T-cell (primary cell): ENCODE data around the gene GFER. TPM values are rescaled to one million over a fixed set of nuclear protein-coding genes. Genes with fewer than 3 reads are reported as not detected.

ENCODE experiments used
- ATAC-seq, 4 experiments: fragments of 200-7000 bp in 3 of 4; fragments of 150-1000 bp in 1 of 4; cut with Tn5 transposase; replicated peaks in 1 of 4; 1 replicate in 3 of 4; 2 replicates in 1 of 4; pipeline ENCODE4 v1.10.0; 2021; ENCODE audit warnings: moderate library complexity in 3 of 4, mild to moderate bottlenecking in 2 of 4, moderate number of reproducible peaks in 1 of 4
- CTCF ChIA-PET, 2 donors: fragments of 300-600 bp; sonication (Branson Sonifier 250); formaldehyde crosslinking; loops; one replicate each; lab custom pipeline; 2022; ENCODE audit warnings: antibody characterized with exemption in 2 of 2; lab: Charles Lee
- POLR2A ChIA-PET, 2 donors: fragments of 300-600 bp; sonication (Branson Sonifier 250); formaldehyde crosslinking; loops; one replicate each; lab custom pipeline; 2022; ENCODE audit warnings: antibody characterized with exemption in 2 of 2; lab: Charles Lee
- DNase-seq, 35 experiments: peaks; one replicate each; pipeline versions ENCODE4 v3.0.0 to v3.0.0-alpha.2; 2013 to 2023
- H3K27ac ChIP-seq: one replicate; pipeline ENCODE4 v1.5.1; 2013; ENCODE audit warnings: low read length
- H3K27me3 ChIP-seq, 2 experiments: replicated peaks in 1 of 2; 1 replicate in 1 of 2; 2 replicates in 1 of 2; pipeline versions ENCODE4 v1.6.1 to v1.7.0; 2013; ENCODE audit warnings: low read length in 1 of 2, mixed read lengths in 1 of 2; ENCODE audit not compliant: control insufficient read depth in 2 of 2, insufficient read depth in 2 of 2; ENCODE audit errors: extremely low read depth in 1 of 2
- H3K36me3 ChIP-seq, 2 donors: 1 replicate in 1 of 2; 2 replicates in 1 of 2; pipeline versions ENCODE4 v1.6.1 to v1.7.0; 2013; ENCODE audit warnings: low read length in 1 of 2; ENCODE audit not compliant: control insufficient read depth in 2 of 2, insufficient read depth in 1 of 2; ENCODE audit errors: extremely low read depth in 1 of 2
- H3K4me1 ChIP-seq, 2 experiments: 1 replicate in 1 of 2; 2 replicates in 1 of 2; pipeline versions ENCODE4 v1.6.1 to v1.7.0; 2013; ENCODE audit warnings: low read length in 2 of 2, mixed read lengths in 1 of 2; ENCODE audit not compliant: insufficient read depth in 2 of 2, control insufficient read depth in 1 of 2; ENCODE audit errors: extremely low read depth in 1 of 2
- H3K4me3 ChIP-seq, 2 donors: 1 replicate in 1 of 2; 2 replicates in 1 of 2; pipeline versions ENCODE4 v1.5.1 to v1.7.0; 2013; ENCODE audit warnings: mild to moderate bottlenecking in 2 of 2, low read length in 1 of 2, moderate library complexity in 1 of 2; ENCODE audit not compliant: control insufficient read depth in 1 of 2; ENCODE audit errors: extremely low read depth in 1 of 2
- H3K9me3 ChIP-seq: 2 replicates; pipeline ENCODE4 v1.7.0; 2013
- H3K27ac Mint-ChIP-seq, 2 donors: one replicate each; pipeline ENCODE4 v1.8.0; 2020 to 2021; ENCODE audit warnings: mild to moderate bottlenecking in 2 of 2, mixed read lengths in 2 of 2
- H3K27me3 Mint-ChIP-seq, 2 donors: one replicate each; pipeline ENCODE4 v1.8.0; 2021 to 2022; ENCODE audit warnings: mixed read lengths in 2 of 2
- H3K36me3 Mint-ChIP-seq: one replicate; pipeline ENCODE4 v1.8.0; 2021; ENCODE audit warnings: mixed read lengths
- H3K4me1 Mint-ChIP-seq, 3 donors: one replicate each; pipeline ENCODE4 v1.8.0; 2020 to 2022; ENCODE audit warnings: mixed read lengths in 3 of 3, mild to moderate bottlenecking in 1 of 3
- H3K4me3 Mint-ChIP-seq, 3 donors: one replicate each; pipeline ENCODE4 v1.8.0; 2020 to 2022; ENCODE audit warnings: mild to moderate bottlenecking in 3 of 3, mixed read lengths in 3 of 3, moderate library complexity in 3 of 3
- H3K9me3 Mint-ChIP-seq, 3 donors: one replicate each; pipeline ENCODE4 v1.8.0; 2020 to 2022; ENCODE audit warnings: mixed read lengths in 3 of 3
- WGBS: methylation state at CpG from one replicate; pipeline ENCODE4 v1.1.5; 2013; ENCODE audit warnings: missing lambda C conversion rate; ENCODE audit not compliant: insufficient coverage; 5-methylcytosine and 5-hydroxymethylcytosine counted together
- total RNA-seq, 35 experiments: library from RNA in 6 of 35; stranded (reverse) in 6 of 35; fragments of 120-200 nt in 1 of 35; gene quantifications; one replicate each; pipeline versions ENCODE4 v1.2.1 to v1.2.4 and lab custom pipeline; 2013 to 2026

The GFER gene
- total RNA-seq, 5 donors from 2014 or later (not counting 1 experiment from before 2014, with no cell fraction given), result 16.1 to 31.9 (median 22.0) TPM

DNA sequence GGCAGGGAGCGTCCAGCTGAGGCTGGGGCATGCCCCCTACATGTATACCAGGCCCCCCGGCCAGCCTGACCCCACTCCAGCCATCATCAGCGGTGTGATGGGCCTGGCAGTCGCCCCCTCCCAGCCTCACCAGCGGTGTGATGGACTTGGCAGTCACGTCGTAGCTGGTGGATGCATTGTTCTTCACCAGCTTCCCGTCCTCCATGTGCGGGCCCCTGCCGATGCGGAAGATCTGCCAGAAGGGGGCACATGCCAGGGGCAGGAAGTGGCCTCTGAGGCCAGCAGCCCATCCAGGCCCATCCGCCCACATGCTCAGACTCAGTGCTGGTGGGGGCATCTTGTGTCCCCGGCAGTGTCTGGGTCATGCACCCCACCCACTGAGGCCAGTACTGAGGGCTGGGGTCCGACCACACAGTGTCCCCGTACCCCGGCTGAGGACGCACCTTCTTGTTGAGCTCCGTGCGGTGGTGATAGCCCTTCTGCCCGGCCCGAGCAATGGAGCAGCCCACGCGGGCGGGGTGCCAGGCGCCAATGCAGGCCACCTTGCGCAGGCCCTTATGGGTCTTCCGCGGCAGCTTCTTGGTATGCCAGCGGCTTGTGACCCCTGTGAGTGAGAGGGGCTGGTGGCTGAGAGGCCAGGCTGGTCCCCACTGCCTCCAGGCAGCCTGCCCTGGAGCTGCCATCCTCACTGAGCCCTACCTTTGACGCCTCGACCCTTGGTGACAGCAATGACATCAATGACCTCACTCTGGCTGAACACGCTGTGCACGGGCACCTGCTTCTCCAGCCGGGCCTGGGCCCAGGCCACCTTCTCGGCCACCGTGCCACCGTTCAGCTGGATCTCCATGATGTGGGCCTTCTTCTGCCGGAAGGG lies 37.3 kb upstream of the GFER start:
- 88% methylated on average over 37 of the region's 38 CpGs for WGBS
- ChIA-PET CTCF (no interaction called here), POLR2A (no interaction called here)

DNA sequence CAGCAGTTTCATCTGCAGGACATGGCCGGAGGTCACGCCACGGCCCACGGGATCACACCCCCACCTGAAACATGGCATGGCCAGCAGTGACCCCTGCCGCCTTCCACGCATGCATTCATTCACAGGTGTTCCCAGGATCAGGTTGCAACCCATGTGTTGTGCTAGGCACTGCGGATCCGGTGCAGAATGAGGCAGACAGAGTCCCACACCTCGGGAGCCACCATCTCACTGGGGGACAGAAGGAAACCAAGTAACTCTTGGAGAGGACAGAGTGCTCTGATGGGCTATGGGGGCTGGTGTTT lies 36.7 kb upstream of the GFER start:
- H3K9me3 ChIP-seq, result no peaks in the 10 kb centered on the region
- no peak for ATAC-seq
- H3K27ac Mint-ChIP-seq, result no peak overlapping the region
- H3K36me3 ChIP-seq, result no peaks in the 10 kb centered on the region
- no peak for DNase-seq
- no peaks in the 10 kb centered on the region for H3K27me3 Mint-ChIP-seq
- H3K27me3 ChIP-seq, result peaks cover 0 to 8% of the 10 kb centered on the region in 2 experiments
- no peaks in the 10 kb centered on the region for H3K9me3 Mint-ChIP-seq
- ChIA-PET POLR2A (no interaction called here), CTCF (no interaction called here)
- H3K4me1 Mint-ChIP-seq, result peaks cover 4 to 13% (median 6%) of the 10 kb centered on the region in 3 donors
- H3K36me3 Mint-ChIP-seq, result no peaks in the 10 kb centered on the region
- no peak overlapping the region for H3K4me3 Mint-ChIP-seq
- H3K27ac ChIP-seq, result no peak overlapping the region
- H3K4me3 ChIP-seq, result no peak overlapping the region
- H3K4me1 ChIP-seq, result peaks cover 2 to 12% of the 10 kb centered on the region in 2 experiments
- 88% methylated on average over 9 of the region's 9 CpGs for WGBS

More for the DNA sequence above, 37.3 kb upstream of the GFER start:
- Histone ChIP-seq H3K27me3 (peaks cover 0 to 8% of the 10 kb centered on the region in 2 experiments), H3K4me1 (peaks cover 2 to 18% of the 10 kb centered on the region in 2 experiments), H3K4me3 (no peak overlapping the region), H3K36me3 (no peaks in the 10 kb centered on the region), H3K9me3 (no peaks in the 10 kb centered on the region), H3K27ac (no peak overlapping the region)
- H3K4me1 Mint-ChIP-seq, result peaks cover 6 to 19% (median 10%) of the 10 kb centered on the region in 3 donors
- no peak overlapping the region for H3K4me3 Mint-ChIP-seq
- no peak overlapping the region for H3K27ac Mint-ChIP-seq
- no peaks in the 10 kb centered on the region for H3K27me3 Mint-ChIP-seq
- no peaks in the 10 kb centered on the region for H3K9me3 Mint-ChIP-seq
- no peaks in the 10 kb centered on the region for H3K36me3 Mint-ChIP-seq
- ATAC-seq, result no peak
- no peak for DNase-seq

DNA sequence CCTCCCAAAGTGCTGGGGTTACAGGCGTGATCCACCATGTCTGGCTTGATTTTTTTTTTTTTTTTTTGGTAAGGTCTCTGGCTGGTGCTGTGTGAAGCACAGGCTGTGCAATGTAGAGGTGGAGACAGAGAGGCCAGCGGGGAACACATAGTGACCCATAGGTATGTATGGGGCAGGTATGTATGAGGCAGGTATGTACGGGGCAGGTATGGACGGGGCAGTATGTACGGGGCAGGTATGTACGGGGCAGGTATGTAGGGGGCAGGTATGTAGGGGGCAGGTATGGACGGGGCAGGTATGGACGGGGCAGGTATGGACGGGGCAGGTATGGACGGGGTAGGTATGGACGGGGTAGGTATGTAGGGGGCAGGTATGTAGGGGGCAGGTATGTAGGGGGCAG lies 34.5 kb upstream of the GFER start:
- no peaks in the 10 kb centered on the region for H3K36me3 Mint-ChIP-seq
- Histone ChIP-seq H3K4me1 (no peaks in the 10 kb centered on the region), H3K9me3 (no peaks in the 10 kb centered on the region), H3K4me3 (no peak overlapping the region), H3K27me3 (peaks cover 0 to 22% of the 10 kb centered on the region in 2 experiments), H3K27ac (no peak overlapping the region), H3K36me3 (no peaks in the 10 kb centered on the region)
- no peaks in the 10 kb centered on the region for H3K9me3 Mint-ChIP-seq
- H3K27ac Mint-ChIP-seq, result no peak overlapping the region
- ChIA-PET POLR2A (no interaction called here), CTCF (no interaction called here)
- H3K4me3 Mint-ChIP-seq, result no peak overlapping the region
- peaks cover 0 to 1% (median 0%) of the 10 kb centered on the region in 3 donors for H3K4me1 Mint-ChIP-seq
- 89% methylated on average over 2 of the region's 11 CpGs for WGBS
- ATAC-seq (no peak), DNase-seq (no peak)
- no peaks in the 10 kb centered on the region for H3K27me3 Mint-ChIP-seq

DNA sequence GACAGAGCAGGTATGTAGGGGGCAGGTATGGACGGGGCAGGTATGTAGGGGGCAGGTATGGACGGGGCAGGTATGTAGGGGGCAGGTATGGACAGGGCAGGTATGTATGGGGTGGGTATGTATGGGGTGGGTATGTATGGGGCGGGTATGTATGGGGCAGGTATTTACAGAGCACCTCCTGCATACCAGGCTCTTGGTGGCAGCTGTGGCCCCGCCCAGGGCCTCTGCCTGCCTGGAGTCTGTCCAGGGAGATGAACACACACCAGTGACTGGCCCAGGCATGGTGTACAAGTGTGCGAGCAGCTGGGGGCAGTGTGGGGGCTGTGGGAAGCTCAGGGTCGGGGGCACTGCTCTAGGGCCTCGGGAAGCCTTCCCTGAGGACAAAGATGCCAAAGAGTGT lies 33.9 kb upstream of the GFER start:
- Histone ChIP-seq H3K4me1 (no peaks in the 10 kb centered on the region), H3K36me3 (no peaks in the 10 kb centered on the region), H3K9me3 (no peaks in the 10 kb centered on the region), H3K4me3 (no peak overlapping the region), H3K27me3 (peaks cover 0 to 23% of the 10 kb centered on the region in 2 experiments), H3K27ac (no peak overlapping the region)
- POLR2A ChIA-PET, result no interaction called here
- no peaks in the 10 kb centered on the region for H3K4me1 Mint-ChIP-seq
- H3K9me3 Mint-ChIP-seq, result no peaks in the 10 kb centered on the region
- no peaks in the 10 kb centered on the region for H3K27me3 Mint-ChIP-seq
- no peak for ATAC-seq
- no peaks in the 10 kb centered on the region for H3K36me3 Mint-ChIP-seq
- no peak for DNase-seq
- 68% methylated on average over 6 of the region's 7 CpGs for WGBS
- no peak overlapping the region for H3K27ac Mint-ChIP-seq
- CTCF ChIA-PET, result no interaction called here
- H3K4me3 Mint-ChIP-seq, result no peak overlapping the region

DNA sequence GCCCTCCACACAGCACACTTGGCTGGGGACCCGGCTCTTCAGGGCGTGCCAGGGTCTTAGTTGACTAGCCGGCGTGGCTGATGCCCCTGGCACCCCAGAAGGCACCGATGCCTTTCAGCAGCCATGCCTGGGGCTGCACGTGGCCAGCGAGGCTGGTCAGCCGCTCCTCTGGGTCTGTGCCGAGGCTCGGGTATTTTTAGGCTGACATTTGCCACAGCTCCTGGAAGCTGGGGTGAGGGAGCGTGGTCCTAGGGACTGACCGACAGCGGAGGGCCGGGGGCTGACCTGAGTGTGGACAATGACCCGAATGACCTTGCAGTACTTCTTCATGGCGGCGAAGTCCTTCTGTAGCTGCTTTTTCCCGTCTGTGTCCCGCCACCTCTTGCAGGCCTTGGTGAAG lies 33.4 kb upstream of the GFER start:
- Mint-ChIP-seq H3K36me3 (no peaks in the 10 kb centered on the region), H3K27ac (no peak overlapping the region), H3K4me1 (no peaks in the 10 kb centered on the region), H3K4me3 (no peak overlapping the region), H3K27me3 (no peaks in the 10 kb centered on the region), H3K9me3 (no peaks in the 10 kb centered on the region)
- no peaks in the 10 kb centered on the region for H3K4me1 ChIP-seq
- CTCF ChIA-PET, result no interaction called here
- H3K4me3 ChIP-seq, result no peak overlapping the region
- peaks cover 0 to 23% of the 10 kb centered on the region in 2 experiments for H3K27me3 ChIP-seq
- DNase-seq (no peak), ATAC-seq (no peak)
- H3K36me3 ChIP-seq, result no peaks in the 10 kb centered on the region
- POLR2A ChIA-PET, result no interaction called here
- no peaks in the 10 kb centered on the region for H3K9me3 ChIP-seq
- WGBS, result 85% methylated on average over 19 of the region's 19 CpGs
- no peak overlapping the region for H3K27ac ChIP-seq

DNA sequence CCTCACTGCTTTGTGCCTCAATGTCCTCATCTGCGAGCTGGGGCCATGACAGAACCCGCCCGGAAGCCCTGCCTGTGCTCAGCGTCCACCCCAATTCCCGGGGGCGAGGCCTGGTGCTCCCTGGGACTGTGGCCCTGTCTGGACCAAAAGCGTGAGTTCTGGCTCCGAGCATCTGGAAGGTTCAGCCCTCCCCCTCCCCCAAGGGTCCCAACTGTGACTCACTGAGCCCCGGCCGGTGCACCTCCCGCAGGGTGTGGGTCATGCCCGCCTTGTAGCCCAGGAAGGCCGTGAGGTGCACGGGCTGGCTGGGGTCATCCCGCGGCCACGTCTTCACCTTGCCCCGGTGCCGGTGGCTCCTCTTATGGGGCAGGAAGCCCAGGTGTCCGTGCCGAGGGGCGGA lies 30.3 kb upstream of the GFER start:
- H3K4me3 ChIP-seq, result no peak overlapping the region
- H3K4me3 Mint-ChIP-seq, result no peak overlapping the region
- no peaks in the 10 kb centered on the region for H3K36me3 Mint-ChIP-seq
- no peaks in the 10 kb centered on the region for H3K36me3 ChIP-seq
- H3K4me1 Mint-ChIP-seq, result no peaks in the 10 kb centered on the region
- POLR2A ChIA-PET, result no interaction called here
- H3K27me3 ChIP-seq, result peaks cover 0 to 25% of the 10 kb centered on the region in 2 experiments
- H3K9me3 Mint-ChIP-seq, result no peaks in the 10 kb centered on the region
- no peaks in the 10 kb centered on the region for H3K9me3 ChIP-seq
- DNase-seq, result no peak
- CTCF ChIA-PET, result no interaction called here
- no peaks in the 10 kb centered on the region for H3K27me3 Mint-ChIP-seq
- peaks cover 0 to 2% of the 10 kb centered on the region in 2 experiments for H3K4me1 ChIP-seq
- 94% methylated on average over 18 of the region's 22 CpGs for WGBS
- no peak overlapping the region for H3K27ac ChIP-seq
- no peak for ATAC-seq
- no peak overlapping the region for H3K27ac Mint-ChIP-seq
